ENCODE data around the gene HNRNPM.

HNRNPM gene

DNA sequence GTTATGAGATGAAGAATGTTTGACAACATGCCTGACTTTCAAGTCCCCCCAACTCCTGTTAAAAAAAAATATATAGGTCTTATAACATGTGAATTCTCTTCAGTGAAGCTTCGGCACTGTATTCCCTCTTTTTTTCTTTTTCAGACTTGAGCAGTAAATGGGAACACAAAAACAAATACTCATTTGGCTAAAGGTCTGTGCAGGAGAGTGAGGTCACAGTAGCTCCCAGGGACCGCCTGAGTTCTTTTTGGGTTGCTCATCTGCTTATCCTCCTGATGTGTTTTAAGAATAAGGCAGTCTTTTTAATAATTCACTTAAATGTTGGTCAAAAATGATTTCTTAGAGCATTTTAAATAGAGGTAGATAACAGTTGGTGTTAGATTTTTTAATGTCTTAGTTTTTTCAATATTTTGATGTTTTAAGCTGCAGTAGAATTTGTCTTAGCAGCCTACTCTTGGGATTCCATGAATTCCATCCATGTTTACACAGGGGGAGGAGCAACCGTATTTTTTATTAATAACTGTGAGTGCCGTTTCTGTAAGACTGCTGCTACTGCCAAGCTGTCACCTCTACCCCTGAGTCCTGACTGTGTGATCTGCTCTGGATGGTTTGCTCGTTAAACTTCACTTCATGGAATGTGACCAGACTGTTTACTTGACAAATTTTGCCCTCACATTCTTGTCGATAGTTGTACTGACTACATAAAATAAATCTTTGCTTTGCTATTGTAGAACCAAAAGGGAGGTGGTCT is 14.9 kb downstream of the HNRNPM start:
- FAIRE-seq, result no peak
- DNase-seq (ENCODE audit: low spot score), result peak; percentile 27

GRCh38 chr19:8460516-8461298 is 15.9 kb downstream of the HNRNPM start:
- FAIRE-seq, result no peak
- DNase-seq (ENCODE audit: low spot score), result no peak

DNA sequence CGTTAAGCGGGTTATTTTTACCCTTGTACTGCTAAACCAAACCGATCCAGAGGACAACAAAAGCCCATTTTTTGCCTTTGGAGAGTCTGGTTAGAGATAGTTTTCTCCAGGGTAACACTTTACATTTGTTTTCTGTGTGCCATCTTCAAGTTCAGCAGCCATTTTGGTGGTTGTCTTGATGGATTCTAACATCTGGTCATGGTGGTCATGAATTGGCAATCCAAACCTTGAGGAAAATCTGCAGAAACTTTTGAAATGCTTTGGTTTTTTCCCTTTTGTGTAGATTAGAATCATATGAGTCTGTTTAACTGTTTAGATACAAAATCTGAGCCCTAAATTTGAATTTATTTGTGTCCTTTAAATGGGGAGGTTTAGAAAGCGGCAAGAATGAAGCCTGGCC is 16.6 kb downstream of the HNRNPM start:
- FAIRE-seq (no peak), DNase-seq (ENCODE audit: low spot score) (no peak)

- DNase-seq (ENCODE audit: low spot score), result no peak
- FAIRE-seq, result no peak
These were observed 17.1 kb downstream of the HNRNPM start for GRCh38 chr19:8461891-8462290.

DNA sequence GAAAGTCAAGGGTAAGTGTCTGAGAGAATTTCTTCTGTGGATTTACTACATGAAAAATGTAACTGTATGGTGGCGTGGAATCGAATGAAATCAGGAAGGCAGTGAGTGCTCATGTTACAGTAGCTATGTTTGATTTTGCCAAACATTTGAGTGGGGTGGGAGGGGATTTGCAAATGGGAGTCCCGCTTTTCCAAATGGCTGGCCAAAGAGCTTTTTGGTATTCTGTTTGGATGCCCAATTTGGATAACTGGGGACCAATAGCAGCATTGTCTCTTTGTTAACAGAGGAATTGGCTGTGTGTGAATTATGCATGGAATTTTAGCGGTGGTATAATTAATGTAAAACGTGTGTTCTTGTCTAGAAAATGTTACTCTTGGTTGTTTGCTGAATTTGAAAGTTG is 17.8 kb downstream of the HNRNPM start:
- no peak for DNase-seq (ENCODE audit: low spot score)
- no peak for FAIRE-seq

DNA sequence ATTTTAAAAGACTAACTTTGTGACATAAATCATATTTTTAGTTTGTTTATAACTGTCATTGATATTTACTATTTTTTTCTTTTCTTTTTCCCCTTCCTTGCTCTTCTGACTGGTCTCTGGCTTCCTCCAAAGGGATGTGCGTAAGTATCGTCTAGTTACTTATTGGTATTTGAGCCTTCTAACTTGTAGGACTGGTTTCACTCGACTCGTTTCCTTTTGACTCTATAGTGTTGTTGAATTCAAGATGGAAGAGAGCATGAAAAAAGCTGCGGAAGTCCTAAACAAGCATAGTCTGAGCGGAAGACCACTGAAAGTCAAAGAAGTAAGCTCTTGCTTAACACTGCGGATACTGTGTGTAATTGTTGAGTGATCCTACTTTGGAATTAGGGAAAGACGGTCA is 18.6 kb downstream of the HNRNPM start:
- no peak for DNase-seq (ENCODE audit: low spot score)
- no peak for FAIRE-seq

- DNase-seq (ENCODE audit: low spot score), result no peak
- FAIRE-seq, result no peak
These were observed 21.2 kb downstream of the HNRNPM start for GRCh38 chr19:8466018-8466417.

DNA sequence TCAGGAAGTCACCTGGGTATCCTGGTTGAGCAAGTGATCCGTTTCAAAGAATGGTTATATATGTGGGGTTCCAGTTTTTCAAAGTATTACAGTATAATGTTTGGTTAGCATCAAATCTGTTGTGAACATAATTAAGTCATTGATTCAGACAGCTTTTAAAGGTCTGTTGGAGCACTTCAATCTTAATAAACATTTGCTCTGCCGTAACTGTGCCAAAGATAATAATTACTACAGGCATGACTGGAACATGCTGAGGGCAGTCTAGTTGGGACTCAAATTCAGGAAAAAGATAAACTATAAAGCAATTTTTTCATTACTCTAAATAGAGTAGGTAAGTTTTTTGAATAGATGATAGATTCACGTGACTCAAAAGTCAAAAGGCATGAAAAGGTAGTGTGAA is 23.3 kb downstream of the HNRNPM start:
- FAIRE-seq, result no peak
- no peak for DNase-seq (ENCODE audit: low spot score)

DNA sequence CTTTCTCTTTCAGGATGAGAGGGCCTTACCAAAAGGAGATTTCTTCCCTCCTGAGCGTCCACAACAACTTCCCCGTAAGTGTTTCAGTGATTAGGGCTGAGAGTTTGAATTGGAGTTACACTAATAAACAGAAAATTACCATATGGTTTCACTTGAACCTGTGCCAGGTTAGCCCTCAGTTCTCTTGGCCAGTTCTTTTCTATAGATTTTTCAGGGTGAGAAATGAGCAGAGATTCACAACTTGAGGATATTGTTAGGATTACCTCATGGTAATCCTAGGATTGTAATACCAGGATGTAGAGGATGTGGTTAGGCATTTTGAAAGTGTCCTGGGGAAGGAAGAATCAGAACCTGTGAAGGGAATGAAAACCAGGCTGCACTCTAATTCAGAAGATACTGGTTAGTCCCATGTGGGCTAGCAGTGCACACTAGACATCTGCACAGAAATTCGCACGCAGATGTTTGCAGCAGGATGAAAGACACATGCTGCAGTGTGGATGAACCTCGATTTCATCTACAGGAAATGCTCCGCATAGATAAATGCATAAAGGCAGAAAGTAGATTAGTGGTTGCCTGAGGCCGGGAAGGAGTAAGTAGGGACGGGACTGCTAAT is 24.1 kb downstream of the HNRNPM start:
- FAIRE-seq (no peak), DNase-seq (ENCODE audit: low spot score) (no peak)

DNA sequence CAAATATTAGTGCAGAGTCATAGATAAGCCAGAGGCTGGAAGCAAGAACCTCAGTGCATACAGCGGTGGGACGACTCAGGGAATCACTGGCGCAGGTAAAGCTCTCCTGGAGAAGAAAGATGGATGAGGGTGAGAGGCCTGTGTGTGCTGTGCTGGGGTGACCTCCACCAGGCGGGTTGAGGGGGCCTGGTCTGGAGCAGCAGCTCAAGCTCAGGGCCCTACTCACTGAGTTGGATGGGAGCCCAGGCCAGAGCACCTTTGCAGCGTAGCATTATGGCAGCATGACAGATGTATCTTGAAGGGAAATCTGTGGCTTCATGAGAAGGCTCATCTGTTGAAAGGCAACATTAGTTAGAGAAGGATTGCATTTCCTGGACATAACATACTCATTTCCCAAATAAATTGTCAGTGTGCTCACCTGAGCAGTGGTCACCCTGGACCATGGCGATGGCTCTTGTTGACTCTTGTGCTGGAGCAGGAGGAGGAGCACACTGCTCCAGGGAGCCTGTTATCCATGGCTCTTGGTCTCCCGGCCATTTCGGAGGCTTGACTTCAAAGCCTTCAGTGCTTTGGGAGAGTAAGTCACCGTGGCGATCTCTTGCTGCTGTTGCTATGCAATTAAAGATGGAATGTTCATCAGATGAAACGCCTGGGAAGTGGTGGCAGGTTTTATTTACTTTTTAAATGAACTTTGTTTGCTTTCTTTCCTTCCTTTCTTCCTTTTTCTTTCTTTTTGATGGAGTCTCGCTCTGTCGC is 25.0 kb downstream of the HNRNPM start:
- DNase-seq (ENCODE audit: low spot score) (no peak), FAIRE-seq (no peak)

DNA sequence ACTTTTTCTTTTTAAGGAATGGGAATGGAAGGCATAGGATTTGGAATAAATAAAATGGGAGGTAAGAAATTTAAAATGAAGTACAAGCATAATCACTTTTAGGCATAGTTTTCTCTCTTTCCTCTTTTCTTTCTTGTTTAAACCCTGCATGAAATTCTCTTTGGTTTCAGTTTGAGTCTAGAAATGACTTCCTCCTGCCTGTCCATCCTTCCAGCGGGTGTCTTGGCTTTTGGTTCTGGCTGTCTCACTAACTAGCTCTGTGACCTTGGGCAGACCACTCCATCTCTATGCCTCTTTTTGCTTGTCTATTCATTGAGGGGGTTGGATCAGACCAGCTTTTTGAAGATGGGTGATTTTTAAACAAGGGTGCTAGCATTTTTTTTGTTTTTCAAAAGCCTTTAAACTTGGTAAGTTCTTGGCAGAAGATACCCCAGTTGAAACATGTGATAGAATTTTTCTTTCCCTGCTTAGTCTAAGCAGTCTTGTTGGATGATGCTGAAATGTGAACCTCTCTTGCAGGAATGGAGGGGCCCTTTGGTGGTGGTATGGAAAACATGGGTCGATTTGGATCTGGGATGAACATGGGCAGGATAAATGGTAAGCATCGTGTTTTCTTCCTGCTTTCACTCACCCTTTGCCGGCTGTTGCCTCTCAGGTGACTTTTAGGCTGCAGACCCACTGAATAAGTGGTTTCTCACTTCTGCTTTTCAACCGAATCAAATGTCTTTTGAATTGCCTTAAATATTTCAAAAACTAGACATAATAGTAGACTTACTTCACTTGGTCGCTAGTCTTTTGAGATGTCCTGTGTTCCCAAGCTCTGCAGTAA is 29.1 kb downstream of the HNRNPM start:
- FAIRE-seq, result no peak

DNA sequence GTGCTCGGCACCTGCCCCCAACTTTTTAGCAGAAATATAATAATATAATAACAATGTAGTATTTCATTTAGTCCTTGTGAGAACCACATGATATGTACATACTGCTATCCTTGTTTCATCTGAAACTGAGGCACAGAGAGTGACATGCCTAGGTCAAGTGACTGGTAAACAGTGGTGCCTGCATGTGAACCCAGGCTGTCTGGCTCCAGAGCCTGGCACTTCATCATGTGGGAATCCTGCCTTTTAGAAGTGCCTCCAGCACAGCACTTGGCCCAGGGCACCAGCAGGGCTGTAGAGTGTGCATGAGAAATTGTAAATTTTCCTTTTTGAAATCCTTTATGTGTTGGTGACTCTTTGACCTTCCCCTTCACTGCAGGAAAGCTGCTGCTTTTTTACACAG is 30.2 kb downstream of the HNRNPM start:
- FAIRE-seq, result no peak
- DNase-seq (ENCODE audit: low spot score), result no peak

More for the DNA sequence above, 29.1 kb downstream of the HNRNPM start:
- DNase-seq (ENCODE audit: low spot score), result no peak

GRCh38 chr19:8476524-8476923 is 31.7 kb downstream of the HNRNPM start:
- FAIRE-seq, result no peak

DNA sequence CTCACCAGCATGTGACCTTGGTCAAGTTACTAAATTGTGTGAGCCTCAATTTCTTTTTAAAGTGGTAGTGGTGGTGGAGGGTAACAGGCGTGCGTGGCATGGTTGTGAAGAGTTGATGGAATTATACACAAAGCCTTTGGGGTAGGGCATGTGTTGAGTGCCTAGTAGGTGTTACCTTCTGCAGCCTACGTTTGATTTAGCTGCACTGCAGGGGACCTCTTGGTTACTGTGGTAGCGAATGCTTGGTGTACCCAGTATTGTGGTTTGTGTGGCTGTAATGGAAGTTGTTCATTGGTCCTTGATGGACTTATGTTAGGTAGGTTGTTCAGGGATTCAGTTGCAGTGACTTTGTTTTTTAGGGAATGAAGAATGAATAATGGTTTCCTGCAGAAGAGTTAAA is 33.1 kb downstream of the HNRNPM start:
- DNase-seq (ENCODE audit: low spot score), result no peak
- no peak for FAIRE-seq

More at GRCh38 chr19:8476524-8476923, 31.7 kb downstream of the HNRNPM start:
- no peak for DNase-seq (ENCODE audit: low spot score)

- no peak for FAIRE-seq
- DNase-seq (ENCODE audit: low spot score), result no peak
These were observed 33.8 kb downstream of the HNRNPM start for GRCh38 chr19:8478598-8478997.

DNA sequence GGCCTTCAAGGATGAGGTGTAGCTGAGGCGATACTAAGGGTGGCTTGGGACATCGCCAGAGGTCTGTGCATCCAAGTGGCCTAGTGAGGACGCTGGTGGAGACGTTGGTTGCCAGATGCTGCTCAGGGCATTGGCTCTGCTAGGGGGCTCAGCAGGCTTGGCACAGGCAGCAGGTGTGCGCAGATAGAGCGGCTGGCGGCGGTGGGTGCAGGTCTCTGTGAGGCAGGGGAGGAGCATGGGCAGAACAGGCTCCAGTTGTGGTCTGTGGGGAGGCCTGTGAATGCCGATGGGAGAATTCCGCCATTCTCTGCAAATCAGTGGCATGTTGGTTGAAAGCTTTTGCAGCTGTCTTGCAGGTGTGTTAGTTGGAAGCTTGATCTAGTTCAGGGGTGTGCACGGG is 36.4 kb downstream of the HNRNPM start:
- DNase-seq (ENCODE audit: low spot score) (no peak), FAIRE-seq (no peak)

- DNase-seq (ENCODE audit: low spot score) (no peak), FAIRE-seq (no peak)
These were observed 36.8 kb downstream of the HNRNPM start for GRCh38 chr19:8481616-8482015.

DNA sequence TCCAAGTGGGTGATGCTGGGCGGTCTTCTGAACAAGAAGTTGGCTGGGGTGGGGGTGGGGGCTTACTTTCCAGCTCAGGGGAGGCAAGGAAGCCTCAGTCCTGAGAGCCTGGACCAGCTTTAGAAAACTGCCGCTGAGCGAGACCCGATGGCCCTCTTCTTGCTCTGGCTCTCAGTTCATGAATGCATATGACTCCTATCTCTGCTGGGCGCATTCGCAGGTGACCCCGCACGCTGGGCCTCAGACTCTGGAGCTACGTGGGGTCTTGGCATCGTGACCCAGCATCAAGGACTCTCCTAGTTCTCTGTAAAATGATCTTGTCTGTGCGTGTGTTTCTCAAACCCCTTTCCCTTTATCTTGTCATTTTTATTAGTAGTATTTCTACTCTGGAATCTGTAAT is 37.9 kb downstream of the HNRNPM start:
- DNase-seq (ENCODE audit: low spot score) (no peak), FAIRE-seq (no peak)

- DNase-seq (ENCODE audit: low spot score), result no peak
- no peak for FAIRE-seq
These were observed 38.4 kb downstream of the HNRNPM start for GRCh38 chr19:8483165-8483564.

DNA sequence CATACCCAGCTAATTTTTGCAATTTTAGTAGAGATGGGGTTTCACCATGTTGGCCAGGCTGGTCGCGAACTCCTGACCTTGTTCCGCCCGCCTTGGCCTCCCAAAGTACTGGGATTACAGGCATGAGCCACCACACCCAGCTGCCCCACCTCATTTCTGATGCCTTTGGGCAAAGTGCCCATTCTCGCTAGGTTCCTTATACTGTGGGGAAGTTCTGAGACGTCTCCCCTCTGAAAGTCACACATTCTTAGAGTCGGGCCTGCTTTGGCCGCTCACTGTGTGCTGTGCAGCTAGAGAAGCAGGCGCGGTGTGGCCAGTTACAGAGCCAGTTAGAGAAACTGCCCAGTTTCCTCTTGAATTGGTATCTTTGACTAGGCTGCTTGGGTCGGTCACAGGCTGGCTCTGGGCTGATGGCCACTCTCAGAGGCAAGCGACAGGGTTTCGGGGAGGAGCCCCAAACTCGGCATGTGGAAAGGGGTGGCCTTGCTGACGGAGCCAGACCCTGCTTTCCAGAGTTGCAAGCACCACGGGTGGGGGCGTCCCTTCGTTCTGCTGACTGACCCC is 39.6 kb downstream of the HNRNPM start:
- no peak for FAIRE-seq
- DNase-seq (ENCODE audit: low spot score), result no peak

Data from urothelium cell line (cell line).